ENCODE data around the gene ZMYM4. TPM values are rescaled to one million over a fixed set of nuclear protein-coding genes. Genes with fewer than 3 reads are reported as not detected.

Gene ZMYM4
- total and polyA plus RNA-seq, 2 experiments from 2014 or later, result 34.9 to 37.7 TPM

DNA sequence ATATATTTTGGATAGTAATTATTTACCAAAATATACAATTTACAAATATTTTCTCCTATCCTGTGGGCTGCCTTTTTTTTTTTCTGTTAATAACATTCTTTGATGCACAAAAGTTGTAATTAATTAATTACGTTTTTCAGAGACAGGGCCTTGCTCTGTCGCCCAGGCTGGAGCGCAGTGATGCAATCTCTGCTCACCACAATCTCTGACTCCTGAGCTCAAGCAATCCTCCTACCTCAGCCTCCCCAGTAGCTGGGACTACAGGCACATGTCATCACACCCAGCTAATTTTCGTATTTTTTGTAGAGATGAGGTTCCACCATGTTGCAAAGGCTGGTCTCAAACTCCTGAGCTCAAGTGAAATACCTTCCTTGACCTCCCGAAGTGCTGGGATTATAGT is 21.3 kb upstream of the ZMYM4 start:
- no peaks in the 10 kb centered on the region for H3K9me2 ChIP-seq (ENCODE audit: insufficient read depth)
- H3K9ac ChIP-seq, result no peak overlapping the region
- no peak overlapping the region for H3K27ac ChIP-seq
- WGBS, 2 experiments (ENCODE audit: low coverage in 1 of 2, low lambda C conversion rate in 2 of 2, missing lambda C conversion rate in 2 of 2), result 72 to 74% methylated on average over 5 of the region's 5 CpGs
- DNase-seq, result no peak
- no peaks in the 10 kb centered on the region for H3F3A ChIP-seq (ENCODE audit: insufficient read depth)
- TF ChIP-seq EZH2phosphoT487 (IDR thresholded peaks at IDR 0.05; ENCODE audit: insufficient read depth, low read depth) (no peak), EZH2 (IDR thresholded peaks at IDR 0.05; ENCODE audit: insufficient read depth, poor library complexity, severe bottlenecking) (no peak)
- H3K36me3 ChIP-seq (ENCODE audit: low read depth), result no peaks in the 10 kb centered on the region
- no peaks in the 10 kb centered on the region for H3K9me3 ChIP-seq (ENCODE audit: low read depth)
- H3K4me2 ChIP-seq (ENCODE audit: unreplicated experiment), result no peak overlapping the region
- no peak overlapping the region for H3K4me3 ChIP-seq
- no peak overlapping the region for H2AFZ ChIP-seq
- 0 out of 2 replicates have a peak, but pooled peaks cover 3% of the 10 kb centered on the region for H3K4me1 ChIP-seq (ENCODE audit: insufficient read depth)
- no peaks in the 10 kb centered on the region for H3K27me3 ChIP-seq (replicated peaks; ENCODE audit: insufficient read depth)
- no peaks in the 10 kb centered on the region for H4K20me1 ChIP-seq (ENCODE audit: insufficient read depth)
- H3K79me2 ChIP-seq (ENCODE audit: insufficient read depth), result no peaks in the 10 kb centered on the region
- in situ Hi-C loops (cut with MboI), result no loop called here

GRCh38 chr1:35253941-35254340 is 14.6 kb upstream of the ZMYM4 start:
- Histone ChIP-seq H3K9me3 (ENCODE audit: low read depth) (no peaks in the 10 kb centered on the region), H3K27ac (no peak overlapping the region), H4K20me1 (ENCODE audit: insufficient read depth) (no peaks in the 10 kb centered on the region), H3K36me3 (ENCODE audit: low read depth) (no peaks in the 10 kb centered on the region), H3K79me2 (ENCODE audit: insufficient read depth) (no peaks in the 10 kb centered on the region), H3K9me2 (ENCODE audit: insufficient read depth) (no peaks in the 10 kb centered on the region), H2AFZ (no peak overlapping the region), H3K4me3 (no peak overlapping the region), H3K4me2 (ENCODE audit: unreplicated experiment) (no peak overlapping the region), H3K9ac (no peak overlapping the region), H3K4me1 (ENCODE audit: insufficient read depth) (0 out of 2 replicates have a peak, but pooled peaks cover 3% of the 10 kb centered on the region), H3K27me3 (replicated peaks; ENCODE audit: insufficient read depth) (no peaks in the 10 kb centered on the region), H3F3A (ENCODE audit: insufficient read depth) (no peaks in the 10 kb centered on the region)
- in situ Hi-C loops (cut with MboI), result no loop called here
- TF ChIP-seq EZH2 (IDR thresholded peaks at IDR 0.05; ENCODE audit: insufficient read depth, poor library complexity, severe bottlenecking), result no peak
- no peak for TF ChIP-seq EZH2phosphoT487 (IDR thresholded peaks at IDR 0.05; ENCODE audit: insufficient read depth, low read depth)
- DNase-seq, result no peak
- 70 to 72% methylated on average over 2 of the region's 2 CpGs for WGBS, 2 experiments (ENCODE audit: low coverage in 1 of 2, low lambda C conversion rate in 2 of 2, missing lambda C conversion rate in 2 of 2)

DNA sequence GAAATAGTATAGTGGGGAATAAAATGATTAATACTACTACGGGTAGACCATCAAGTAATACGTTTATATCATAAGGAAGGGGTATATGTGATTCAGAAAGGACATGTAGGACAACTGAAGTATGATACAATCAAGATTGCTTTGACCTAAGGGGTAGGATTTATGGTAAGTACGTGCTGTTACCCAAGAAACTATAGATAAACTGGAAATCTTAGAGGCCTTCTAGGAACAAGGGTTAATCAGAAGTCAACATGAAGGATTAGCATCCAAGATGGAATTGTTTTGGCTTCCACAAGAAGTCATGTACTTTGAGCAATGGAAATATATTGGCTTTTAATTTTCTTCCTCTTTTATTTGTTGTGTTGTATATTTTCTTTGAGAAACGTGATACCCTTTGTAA is 13.2 kb upstream of the ZMYM4 start:
- in situ Hi-C loops (cut with MboI), result no loop called here
- Histone ChIP-seq H3K27me3 (replicated peaks; ENCODE audit: insufficient read depth) (no peaks in the 10 kb centered on the region), H2AFZ (no peak overlapping the region), H3K79me2 (ENCODE audit: insufficient read depth) (no peaks in the 10 kb centered on the region), H3K9ac (no peak overlapping the region), H3K27ac (no peak overlapping the region), H3K9me3 (ENCODE audit: low read depth) (no peaks in the 10 kb centered on the region), H3F3A (ENCODE audit: insufficient read depth) (no peaks in the 10 kb centered on the region), H3K9me2 (ENCODE audit: insufficient read depth) (no peaks in the 10 kb centered on the region), H3K4me1 (ENCODE audit: insufficient read depth) (0 out of 2 replicates have a peak, but pooled peaks cover 3% of the 10 kb centered on the region), H4K20me1 (ENCODE audit: insufficient read depth) (no peaks in the 10 kb centered on the region), H3K4me3 (no peak overlapping the region), H3K4me2 (ENCODE audit: unreplicated experiment) (no peak overlapping the region), H3K36me3 (ENCODE audit: low read depth) (no peaks in the 10 kb centered on the region)
- TF ChIP-seq EZH2 (IDR thresholded peaks at IDR 0.05; ENCODE audit: insufficient read depth, poor library complexity, severe bottlenecking) (no peak), EZH2phosphoT487 (IDR thresholded peaks at IDR 0.05; ENCODE audit: insufficient read depth, low read depth) (no peak)
- WGBS, 2 experiments (ENCODE audit: low coverage in 1 of 2, low lambda C conversion rate in 2 of 2, missing lambda C conversion rate in 2 of 2), result 63 to 66% methylated on average over 4 of the region's 4 CpGs
- DNase-seq, result no peak

- H3K36me3 ChIP-seq (ENCODE audit: low read depth), result no peaks in the 10 kb centered on the region
- no peaks in the 10 kb centered on the region for H4K20me1 ChIP-seq (ENCODE audit: insufficient read depth)
- H3K9me3 ChIP-seq (ENCODE audit: low read depth), result no peaks in the 10 kb centered on the region
- 39 to 58% methylated on average over 1 of the region's 1 CpG for WGBS, 2 experiments (ENCODE audit: low coverage in 1 of 2, low lambda C conversion rate in 2 of 2, missing lambda C conversion rate in 2 of 2)
- TF ChIP-seq EZH2 (IDR thresholded peaks at IDR 0.05; ENCODE audit: insufficient read depth, poor library complexity, severe bottlenecking) (no peak), EZH2phosphoT487 (IDR thresholded peaks at IDR 0.05; ENCODE audit: insufficient read depth, low read depth) (no peak)
- H3K9ac ChIP-seq, result no peak overlapping the region
- no peak overlapping the region for H3K4me2 ChIP-seq (ENCODE audit: unreplicated experiment)
- in situ Hi-C loops (cut with MboI), result no loop called here
- no peak overlapping the region for H3K27ac ChIP-seq
- DNase-seq, result no peak
- peaks cover 2% of the 10 kb centered on the region; the same call in 1 of the 2 replicates for H3F3A ChIP-seq (ENCODE audit: insufficient read depth)
- H2AFZ ChIP-seq, result no peak overlapping the region
- H3K4me3 ChIP-seq, result no peak overlapping the region
- no peaks in the 10 kb centered on the region for H3K79me2 ChIP-seq (ENCODE audit: insufficient read depth)
- no peaks in the 10 kb centered on the region for H3K27me3 ChIP-seq (replicated peaks; ENCODE audit: insufficient read depth)
- H3K4me1 ChIP-seq (ENCODE audit: insufficient read depth), result peaks cover 2% of the 10 kb centered on the region
- no peaks in the 10 kb centered on the region for H3K9me2 ChIP-seq (ENCODE audit: insufficient read depth)
Measured at GRCh38 chr1:35259561-35259960, 8.9 kb upstream of the ZMYM4 start.

Data from GM23248 (cell line).